Hematopoietic multipotent progenitor cell treated with erythropoietin and hydrocortisone succinate and interleukin-3 and kit ligand, for 4 days (in vitro differentiated cells): ENCODE measurements around the gene ST14.
A peak's percentile ranks its signal among the peaks of the same experiment; 100 is the strongest.
"Not testable (repeated sequence)": the region's sequence is repeated elsewhere in the genome, so short reads cannot be mapped to it uniquely, and the experiment has no call there.

Experiments used
- DNase-seq: peaks from one replicate; pipeline ENCODE4 v3.0.0-alpha.2; 2015

The ST14 gene

GRCh38 chr11:130243816-130244215, 84.2 kb downstream of the ST14 start:
- no peak for DNase-seq

GRCh38 chr11:130244848-130245247, 85.3 kb downstream of the ST14 start:
- DNase-seq: no peak

GRCh38 chr11:130245375-130245774, 85.8 kb downstream of the ST14 start:
- peak; percentile 84 for DNase-seq

GRCh38 chr11:130246270-130246669, 86.7 kb downstream of the ST14 start:
- DNase-seq: no peak

- DNase-seq: no peak
Measured at GRCh38 chr11:130246738-130247137, 87.2 kb downstream of the ST14 start.

GRCh38 chr11:130247319-130247718, 87.7 kb downstream of the ST14 start:
- no peak for DNase-seq

GRCh38 chr11:130249371-130249770, 89.8 kb downstream of the ST14 start:
- no peak for DNase-seq

GRCh38 chr11:130249929-130250328, 90.3 kb downstream of the ST14 start:
- not testable (repeated sequence) for DNase-seq

GRCh38 chr11:130251763-130252162, 92.2 kb downstream of the ST14 start:
- DNase-seq: not testable (repeated sequence)
